ENCODE data around the gene RDM1. TPM values are rescaled to one million over a fixed set of nuclear protein-coding genes. Genes with fewer than 3 reads are reported as not detected.

RDM1 gene
- total RNA-seq, 1 donor = not detected

- Histone ChIP-seq H3K4me3 (ENCODE audit: low read length) (no peak overlapping the region), H3K9me3 (ENCODE audit: low read depth, low read length) (no peaks in the 10 kb centered on the region), H3K4me1 (ENCODE audit: insufficient read depth, low read length) (peaks cover 14% of the 10 kb centered on the region), H3K27me3 (ENCODE audit: insufficient read depth, low read length) (no peaks in the 10 kb centered on the region)
Observed at GRCh38 chr17:35875072-35875799, 55.3 kb downstream of the RDM1 start.

- H3K4me1 ChIP-seq (ENCODE audit: insufficient read depth, low read length) = peaks cover 14% of the 10 kb centered on the region
- no peaks in the 10 kb centered on the region for H3K9me3 ChIP-seq (ENCODE audit: low read depth, low read length)
- no peak overlapping the region for H3K4me3 ChIP-seq (ENCODE audit: low read length)
- H3K27me3 ChIP-seq (ENCODE audit: insufficient read depth, low read length) = no peaks in the 10 kb centered on the region
Observed at GRCh38 chr17:35872196-35872980, 58.2 kb downstream of the RDM1 start.

- no peaks in the 10 kb centered on the region for H3K9me3 ChIP-seq (ENCODE audit: low read depth, low read length)
- H3K4me1 ChIP-seq (ENCODE audit: insufficient read depth, low read length) = peaks cover 14% of the 10 kb centered on the region
- no peaks in the 10 kb centered on the region for H3K27me3 ChIP-seq (ENCODE audit: insufficient read depth, low read length)
- no peak overlapping the region for H3K4me3 ChIP-seq (ENCODE audit: low read length)
Observed at GRCh38 chr17:35870906-35871819, 59.4 kb downstream of the RDM1 start.

- H3K4me3 ChIP-seq (ENCODE audit: low read length) = no peak within 1 kb of the TSS
- H3K4me1 ChIP-seq (ENCODE audit: insufficient read depth, low read length) = peaks cover 7% of the 10 kb centered on the region
- no peaks in the 10 kb centered on the region for H3K27me3 ChIP-seq (ENCODE audit: insufficient read depth, low read length)
- H3K9me3 ChIP-seq (ENCODE audit: low read depth, low read length) = no peaks in the 10 kb centered on the region
Observed at GRCh38 chr17:35868737-35869136, 61.8 kb downstream of the RDM1 start, which contains the start of gene HEATR9. Gene HEATR9, minus strand, starts transcription at chr17:35868891. Its CDS starts 149 bp downstream, at chr17:35868742.

Other genes with a start within 250 kb of the RDM1 start
- 0.10 TPM for gene RASL10B, start 199.1 kb downstream of the RDM1 start, total RNA-seq
- gene GAS2L2, start 177.5 kb downstream of the RDM1 start, total RNA-seq = under 0.01 TPM
- not detected for gene C17orf50, start 169.9 kb downstream of the RDM1 start, total RNA-seq
- 8.1 TPM for gene MMP28, start 135.1 kb downstream of the RDM1 start, total RNA-seq
- gene TAF15, start 121.3 kb downstream of the RDM1 start, total RNA-seq = 72.4 TPM
- 0.63 TPM for gene HEATR9, start 61.9 kb downstream of the RDM1 start, total RNA-seq
- 139 TPM for gene CCL5, start 50.4 kb downstream of the RDM1 start, total RNA-seq
- gene LYZL6, start 12.9 kb upstream of the RDM1 start, total RNA-seq = not detected
- not detected for gene CCL16, start 50.7 kb upstream of the RDM1 start, total RNA-seq
- not detected for gene CCL14, start 56.0 kb upstream of the RDM1 start, total RNA-seq
- gene CCL15, start 70.8 kb upstream of the RDM1 start, total RNA-seq = not detected
- gene CCL23, start 87.2 kb upstream of the RDM1 start, total RNA-seq = not detected
- gene CCL18, start 133.5 kb upstream of the RDM1 start, total RNA-seq = 0.31 TPM
- gene CCL3, start 159.4 kb upstream of the RDM1 start, total RNA-seq = 1,287 TPM
- 482 TPM for gene CCL4, start 173.1 kb upstream of the RDM1 start, total RNA-seq
- gene TBC1D3B, start 245.9 kb upstream of the RDM1 start, total RNA-seq = not detected

All from mononuclear cell (primary cell).